ENCODE measurements around the gene CTSZ. TPM values are rescaled to one million over a fixed set of nuclear protein-coding genes. Genes with fewer than 3 reads are reported as not detected.
"Not testable (repeated sequence)": the region's sequence is repeated elsewhere in the genome, so short reads cannot be mapped to it uniquely, and the experiment has no call there.

The CTSZ gene
- total RNA-seq, 2 experiments from 2014 or later: 48.2 to 53.3 TPM

- Mint-ChIP-seq H3K9me3 (peaks cover 2% of the 10 kb centered on the region), H3K36me3 (ENCODE audit: low read depth) (no peaks in the 10 kb centered on the region), H3K4me3 (no peak overlapping the region), H3K27me3 (peaks cover 16% of the 10 kb centered on the region), H3K4me1 (no peaks in the 10 kb centered on the region), H3K27ac (no peak overlapping the region)
- DNase-seq: no peak
- ChIA-PET CTCF (no interaction called here), POLR2A (no interaction called here)
These were observed 54.0 kb downstream of the CTSZ start for GRCh38 chr20:58953050-58953449.

- DNase-seq: no peak
- H3K27me3 Mint-ChIP-seq: peaks cover 16% of the 10 kb centered on the region
- H3K27ac Mint-ChIP-seq: no peak overlapping the region
- ChIA-PET CTCF (no interaction called here), POLR2A (no interaction called here)
- peaks cover 2% of the 10 kb centered on the region for H3K9me3 Mint-ChIP-seq
- no peaks in the 10 kb centered on the region for H3K36me3 Mint-ChIP-seq (ENCODE audit: low read depth)
- H3K4me1 Mint-ChIP-seq: no peaks in the 10 kb centered on the region
- no peak overlapping the region for H3K4me3 Mint-ChIP-seq
These were observed 56.5 kb downstream of the CTSZ start for GRCh38 chr20:58950603-58951002.

- H3K27me3 Mint-ChIP-seq: peaks cover 11% of the 10 kb centered on the region
- DNase-seq; H3K9me3 Mint-ChIP-seq; POLR2A ChIA-PET; CTCF ChIA-PET; H3K27ac Mint-ChIP-seq; H3K4me3 Mint-ChIP-seq; H3K4me1 Mint-ChIP-seq; H3K36me3 Mint-ChIP-seq (ENCODE audit: low read depth): not testable (repeated sequence)
These were observed 59.2 kb downstream of the CTSZ start for GRCh38 chr20:58947797-58948388.

GRCh38 chr20:58945965-58946631 is 61.0 kb downstream of the CTSZ start:
- H3K27ac Mint-ChIP-seq: no peak overlapping the region
- no peaks in the 10 kb centered on the region for H3K9me3 Mint-ChIP-seq
- H3K4me3 Mint-ChIP-seq: no peak overlapping the region
- no peaks in the 10 kb centered on the region for H3K36me3 Mint-ChIP-seq (ENCODE audit: low read depth)
- no peaks in the 10 kb centered on the region for H3K4me1 Mint-ChIP-seq
- ChIA-PET CTCF (no interaction called here), POLR2A (no interaction called here)
- peaks cover 12% of the 10 kb centered on the region for H3K27me3 Mint-ChIP-seq
- no peak for DNase-seq

Other genes with a start within 250 kb of the CTSZ start
- 1 to 10 TPM in 1 of 2 experiments, under 1 TPM in 1; 0.96 to 1.5 TPM for gene GNAS-AS1, start 156.4 kb downstream of the CTSZ start, total RNA-seq
- gene GNAS, start 154.5 kb downstream of the CTSZ start, total RNA-seq: 1,000 to 10,000 TPM; 1,022 to 1,326 TPM
- gene NELFCD, start 26.0 kb downstream of the CTSZ start, total RNA-seq: 10 to 100 TPM; 90.1 to 98.2 TPM
- gene TUBB1, start 12.2 kb upstream of the CTSZ start, total RNA-seq: not detected
- 100 to 1,000 TPM in 1 of 2 experiments, 10 to 100 TPM in 1; 98.1 to 101 TPM for gene ATP5F1E, start 25.1 kb upstream of the CTSZ start, total RNA-seq
- 10 to 100 TPM; 66.4 to 82.5 TPM for gene PRELID3B, start 35.5 kb upstream of the CTSZ start, total RNA-seq
- 10 to 100 TPM; 10.3 to 10.4 TPM for gene ZNF831, start 156.6 kb upstream of the CTSZ start, total RNA-seq